Neural cell (in vitro differentiated cells): Measurements from ENCODE around the gene PRR16.

ENCODE experiments used
- EP300 ChIP-seq: fragments of 450-650 bp; conservative IDR thresholded peaks from 2 replicates; pipeline ENCODE4 v1.6.1; 2014; ENCODE audit warnings: antibody characterized with exemption, mild to moderate bottlenecking, moderate library complexity; ENCODE audit not compliant: poor library complexity, severe bottlenecking
- EZH2 ChIP-seq: fragments of 200-600, 300-800 bp; shearing (Covaris generic), sonication (generic); IDR thresholded peaks from 2 replicates; pipeline ENCODE4 v1.6.1; 2014; ENCODE audit warnings: antibody characterized with exemption, low read length, borderline replicate concordance, mild to moderate bottlenecking; ENCODE audit not compliant: insufficient read depth, poor library complexity, severe bottlenecking
- POLR2AphosphoS5 ChIP-seq: IDR thresholded peaks from 2 replicates; pipeline ENCODE4 v1.6.1; 2012
- RAD21 ChIP-seq: fragments of 450-650 bp; conservative IDR thresholded peaks from 2 replicates; pipeline ENCODE4 v1.6.1; 2014; ENCODE audit warnings: antibody characterized with exemption, mild to moderate bottlenecking, moderate library complexity
- SMC3 ChIP-seq: fragments of 450-650 bp; conservative IDR thresholded peaks from 2 replicates; pipeline ENCODE4 v1.6.1; 2014; ENCODE audit warnings: antibody characterized with exemption, mild to moderate bottlenecking, moderate library complexity; ENCODE audit not compliant: poor library complexity
- TF ChIP-seq, protein P1 (sequence below): fragments of 450-650 bp; IDR thresholded peaks from 2 replicates; pipeline ENCODE4 v1.5.1; 2014; ENCODE audit warnings: antibody characterized with exemption, mild to moderate bottlenecking, moderate library complexity; ENCODE audit not compliant: poor library complexity, severe bottlenecking
- TF ChIP-seq, protein P2 (sequence below): IDR thresholded peaks from 2 replicates; pipeline ENCODE4 v1.6.1; 2012; ENCODE audit warnings: borderline replicate concordance

DNA sequence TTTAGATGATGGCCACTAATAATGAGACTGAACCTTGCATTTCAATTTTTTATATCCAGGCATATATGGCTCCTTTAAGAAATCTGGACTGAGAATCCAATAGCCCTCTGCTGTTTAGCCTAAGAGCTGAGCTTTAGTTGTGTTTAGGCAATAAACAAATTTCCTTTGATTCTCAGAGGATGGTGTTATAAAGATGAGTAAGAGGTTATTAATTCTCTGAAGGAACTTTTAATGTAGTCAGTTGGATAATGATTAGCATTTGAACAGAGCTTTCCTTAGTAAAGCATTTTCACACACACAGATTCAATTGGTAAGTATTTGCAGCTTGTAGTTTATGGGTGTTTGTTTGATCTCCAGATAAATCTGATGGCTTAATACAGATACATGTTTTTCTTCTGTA lies 149.6 kb downstream of the PRR16 start:
- TF ChIP-seq, protein P1, sequence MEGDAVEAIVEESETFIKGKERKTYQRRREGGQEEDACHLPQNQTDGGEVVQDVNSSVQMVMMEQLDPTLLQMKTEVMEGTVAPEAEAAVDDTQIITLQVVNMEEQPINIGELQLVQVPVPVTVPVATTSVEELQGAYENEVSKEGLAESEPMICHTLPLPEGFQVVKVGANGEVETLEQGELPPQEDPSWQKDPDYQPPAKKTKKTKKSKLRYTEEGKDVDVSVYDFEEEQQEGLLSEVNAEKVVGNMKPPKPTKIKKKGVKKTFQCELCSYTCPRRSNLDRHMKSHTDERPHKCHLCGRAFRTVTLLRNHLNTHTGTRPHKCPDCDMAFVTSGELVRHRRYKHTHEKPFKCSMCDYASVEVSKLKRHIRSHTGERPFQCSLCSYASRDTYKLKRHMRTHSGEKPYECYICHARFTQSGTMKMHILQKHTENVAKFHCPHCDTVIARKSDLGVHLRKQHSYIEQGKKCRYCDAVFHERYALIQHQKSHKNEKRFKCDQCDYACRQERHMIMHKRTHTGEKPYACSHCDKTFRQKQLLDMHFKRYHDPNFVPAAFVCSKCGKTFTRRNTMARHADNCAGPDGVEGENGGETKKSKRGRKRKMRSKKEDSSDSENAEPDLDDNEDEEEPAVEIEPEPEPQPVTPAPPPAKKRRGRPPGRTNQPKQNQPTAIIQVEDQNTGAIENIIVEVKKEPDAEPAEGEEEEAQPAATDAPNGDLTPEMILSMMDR: no peak
- TF ChIP-seq EZH2 (no peak), RAD21 (no peak), EP300 (no peak), POLR2AphosphoS5 (no peak), SMC3 (no peak)
- TF ChIP-seq, protein P2, sequence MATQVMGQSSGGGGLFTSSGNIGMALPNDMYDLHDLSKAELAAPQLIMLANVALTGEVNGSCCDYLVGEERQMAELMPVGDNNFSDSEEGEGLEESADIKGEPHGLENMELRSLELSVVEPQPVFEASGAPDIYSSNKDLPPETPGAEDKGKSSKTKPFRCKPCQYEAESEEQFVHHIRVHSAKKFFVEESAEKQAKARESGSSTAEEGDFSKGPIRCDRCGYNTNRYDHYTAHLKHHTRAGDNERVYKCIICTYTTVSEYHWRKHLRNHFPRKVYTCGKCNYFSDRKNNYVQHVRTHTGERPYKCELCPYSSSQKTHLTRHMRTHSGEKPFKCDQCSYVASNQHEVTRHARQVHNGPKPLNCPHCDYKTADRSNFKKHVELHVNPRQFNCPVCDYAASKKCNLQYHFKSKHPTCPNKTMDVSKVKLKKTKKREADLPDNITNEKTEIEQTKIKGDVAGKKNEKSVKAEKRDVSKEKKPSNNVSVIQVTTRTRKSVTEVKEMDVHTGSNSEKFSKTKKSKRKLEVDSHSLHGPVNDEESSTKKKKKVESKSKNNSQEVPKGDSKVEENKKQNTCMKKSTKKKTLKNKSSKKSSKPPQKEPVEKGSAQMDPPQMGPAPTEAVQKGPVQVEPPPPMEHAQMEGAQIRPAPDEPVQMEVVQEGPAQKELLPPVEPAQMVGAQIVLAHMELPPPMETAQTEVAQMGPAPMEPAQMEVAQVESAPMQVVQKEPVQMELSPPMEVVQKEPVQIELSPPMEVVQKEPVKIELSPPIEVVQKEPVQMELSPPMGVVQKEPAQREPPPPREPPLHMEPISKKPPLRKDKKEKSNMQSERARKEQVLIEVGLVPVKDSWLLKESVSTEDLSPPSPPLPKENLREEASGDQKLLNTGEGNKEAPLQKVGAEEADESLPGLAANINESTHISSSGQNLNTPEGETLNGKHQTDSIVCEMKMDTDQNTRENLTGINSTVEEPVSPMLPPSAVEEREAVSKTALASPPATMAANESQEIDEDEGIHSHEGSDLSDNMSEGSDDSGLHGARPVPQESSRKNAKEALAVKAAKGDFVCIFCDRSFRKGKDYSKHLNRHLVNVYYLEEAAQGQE: no peak
